NOMO-1 treated with dmso at 0.1 percent for 144 hours (cell line): ENCODE results near the gene MAST4.

Experiments
- DNase-seq: peaks from one replicate; lab custom pipeline; 2025; ENCODE audit not compliant: unreplicated experiment; lab: John Stamatoyannopoulos, UW

Gene MAST4

GRCh38 chr5:67059744-67060490 is 463.7 kb downstream of the MAST4 start:
- DNase-seq = no peak

GRCh38 chr5:67061511-67061910 is 465.3 kb downstream of the MAST4 start:
- no peak for DNase-seq

GRCh38 chr5:67063055-67063454 is 466.9 kb downstream of the MAST4 start:
- no peak for DNase-seq

- no peak for DNase-seq
Measured at GRCh38 chr5:67063791-67064190, 467.6 kb downstream of the MAST4 start.

DNA sequence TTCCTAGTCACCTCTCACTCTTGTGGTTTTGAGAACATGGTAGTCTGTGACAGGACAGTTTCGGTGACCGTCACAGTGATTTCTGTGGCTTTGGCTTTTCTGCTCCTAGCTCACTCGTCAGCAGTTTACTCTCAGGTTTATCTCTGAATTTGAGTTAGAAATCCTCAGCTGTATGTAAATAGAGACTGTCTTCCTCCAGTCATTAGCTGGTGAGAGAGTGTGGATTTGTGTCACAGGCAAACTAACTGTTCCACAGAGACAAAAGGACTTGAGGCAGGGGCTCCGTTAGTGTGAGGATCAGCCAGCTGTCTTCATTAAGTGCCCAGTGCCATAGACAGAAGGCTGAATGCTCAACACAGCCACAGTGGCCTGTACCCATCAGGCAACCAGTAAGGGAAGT is 469.0 kb downstream of the MAST4 start:
- no peak for DNase-seq

DNA sequence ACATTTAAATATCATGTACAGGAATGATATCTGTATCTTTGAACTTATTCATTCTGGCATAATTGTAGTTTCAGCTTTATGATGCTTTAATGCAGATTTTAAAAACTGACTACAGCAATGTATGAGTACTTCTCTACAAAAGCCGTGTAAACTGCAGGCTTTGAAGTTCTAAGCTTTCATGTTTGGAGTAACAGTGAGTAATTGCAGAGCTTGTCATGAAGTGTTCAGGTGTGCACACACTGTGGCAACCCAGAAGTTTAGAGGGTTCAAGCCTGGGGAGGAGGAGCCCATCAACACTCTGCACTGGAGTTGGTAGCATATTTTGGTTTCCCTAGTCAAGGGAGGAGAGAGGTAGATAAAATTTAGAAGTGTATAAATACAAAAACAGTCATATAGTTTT is 469.5 kb downstream of the MAST4 start:
- DNase-seq = no peak

DNA sequence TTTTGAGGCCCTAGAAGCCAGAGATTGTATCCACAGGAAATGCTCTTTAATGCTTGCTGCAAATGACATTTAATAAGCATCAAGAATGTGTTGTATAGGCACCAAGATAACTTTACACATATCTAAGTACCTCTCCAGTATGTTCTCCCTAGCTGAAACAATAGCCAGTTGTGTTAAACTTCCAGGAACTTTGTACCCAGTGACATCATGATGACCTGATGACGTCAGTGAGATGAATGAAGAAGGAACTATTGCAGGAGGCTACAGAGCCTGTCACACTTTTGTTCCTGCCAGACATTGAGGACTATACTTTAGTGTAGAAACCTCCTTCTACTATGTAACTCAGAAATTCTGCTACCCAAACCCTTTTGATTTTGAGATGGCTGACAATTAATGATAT is 470.6 kb downstream of the MAST4 start:
- no peak for DNase-seq

DNA sequence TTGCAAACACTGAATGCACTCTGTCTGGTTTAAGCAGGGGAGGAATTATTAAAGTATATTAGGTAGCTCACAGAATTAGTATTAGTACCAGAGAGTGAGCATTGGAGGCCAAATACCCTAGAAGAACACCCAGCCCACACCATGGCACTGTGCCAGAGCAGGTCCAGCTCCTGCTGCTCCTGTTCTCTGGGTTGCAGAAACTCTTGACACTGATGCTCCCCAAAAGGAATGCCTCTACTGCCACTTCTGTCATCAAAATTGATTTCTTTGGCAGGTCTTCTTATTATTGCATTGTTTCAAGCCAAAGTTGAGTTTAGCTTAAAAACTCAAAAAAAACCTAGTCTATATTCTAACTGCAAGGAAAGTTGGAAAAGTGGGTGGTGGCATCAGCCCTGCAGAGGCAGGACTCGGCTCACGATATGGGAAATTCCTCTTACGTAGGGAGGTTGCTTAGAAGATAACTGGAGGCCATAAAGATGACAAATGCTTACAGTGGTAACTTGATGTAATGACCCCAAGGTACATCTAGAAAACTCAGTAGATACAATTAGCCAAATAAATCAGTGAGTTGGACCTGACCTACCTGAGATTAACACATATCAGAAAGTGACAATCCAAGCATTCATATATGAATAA is 477.0 kb downstream of the MAST4 start:
- DNase-seq = no peak

- no peak for DNase-seq
Measured at GRCh38 chr5:67077296-67077695, 481.1 kb downstream of the MAST4 start.

DNA sequence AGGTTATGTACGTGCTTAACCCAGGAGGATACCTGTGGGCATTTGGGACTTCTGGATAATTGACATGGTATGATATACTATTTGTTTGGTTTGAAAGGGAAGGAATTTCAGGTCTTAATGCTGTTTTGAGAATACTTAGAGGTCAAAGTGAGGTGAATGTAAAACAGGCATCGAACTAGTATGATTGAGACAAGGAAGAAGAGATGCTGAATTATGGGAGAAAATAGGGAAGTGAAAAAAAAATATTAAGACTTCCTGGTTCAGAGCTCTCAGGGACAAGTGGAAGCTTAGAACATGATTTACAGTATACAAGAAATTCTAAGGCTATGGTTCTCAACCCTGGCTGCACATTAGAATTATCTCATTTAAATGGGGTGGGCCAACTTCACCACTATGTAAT is 485.1 kb downstream of the MAST4 start:
- DNase-seq = peak; percentile 33

GRCh38 chr5:67082941-67083340 is 486.7 kb downstream of the MAST4 start:
- no peak for DNase-seq

DNA sequence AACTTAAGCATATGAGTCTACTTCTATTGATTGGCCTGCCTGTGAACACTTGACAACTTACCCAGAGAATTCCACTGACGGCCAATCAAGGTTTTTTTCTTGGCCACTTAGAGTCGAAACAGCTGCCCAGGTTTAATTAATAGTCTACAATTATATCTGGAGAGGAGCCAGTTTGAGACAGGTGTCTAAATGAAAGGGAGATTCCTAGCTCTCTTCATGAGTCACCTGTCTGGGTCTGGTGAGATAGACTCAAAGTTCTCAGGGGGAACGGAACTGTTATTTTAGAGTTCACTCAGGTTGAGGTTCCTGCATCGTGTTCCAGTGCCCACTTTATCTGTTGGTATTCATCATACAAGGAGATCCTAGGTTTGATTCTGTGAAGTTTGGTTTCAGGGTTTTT is 489.4 kb downstream of the MAST4 start:
- no peak for DNase-seq

GRCh38 chr5:67089200-67089725 is 493.1 kb downstream of the MAST4 start:
- DNase-seq = no peak

GRCh38 chr5:67090040-67090439 is 493.8 kb downstream of the MAST4 start:
- no peak for DNase-seq

- no peak for DNase-seq
Measured at GRCh38 chr5:67090593-67090992, 494.4 kb downstream of the MAST4 start.

- no peak for DNase-seq
Measured at GRCh38 chr5:67092535-67092934, 496.3 kb downstream of the MAST4 start.

DNA sequence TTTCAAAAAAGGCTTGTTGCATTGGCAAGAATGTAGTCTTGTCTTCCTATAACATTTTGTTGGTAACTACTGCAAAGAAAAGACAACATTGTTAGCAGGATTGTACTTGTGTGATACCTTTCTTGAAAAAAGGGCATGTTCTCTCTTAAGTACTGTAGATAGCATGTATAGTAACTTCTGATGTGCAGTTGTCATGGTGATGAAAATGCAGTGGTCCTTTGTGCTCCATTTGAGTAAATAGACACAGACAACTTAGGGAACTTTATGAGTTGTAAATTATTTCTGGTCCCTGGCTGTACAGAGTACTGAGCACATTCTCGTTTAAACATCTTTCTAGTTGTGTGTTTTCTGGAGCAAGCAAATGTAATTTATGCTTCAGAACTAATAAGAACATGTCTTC is 497.1 kb downstream of the MAST4 start:
- DNase-seq = no peak

DNA sequence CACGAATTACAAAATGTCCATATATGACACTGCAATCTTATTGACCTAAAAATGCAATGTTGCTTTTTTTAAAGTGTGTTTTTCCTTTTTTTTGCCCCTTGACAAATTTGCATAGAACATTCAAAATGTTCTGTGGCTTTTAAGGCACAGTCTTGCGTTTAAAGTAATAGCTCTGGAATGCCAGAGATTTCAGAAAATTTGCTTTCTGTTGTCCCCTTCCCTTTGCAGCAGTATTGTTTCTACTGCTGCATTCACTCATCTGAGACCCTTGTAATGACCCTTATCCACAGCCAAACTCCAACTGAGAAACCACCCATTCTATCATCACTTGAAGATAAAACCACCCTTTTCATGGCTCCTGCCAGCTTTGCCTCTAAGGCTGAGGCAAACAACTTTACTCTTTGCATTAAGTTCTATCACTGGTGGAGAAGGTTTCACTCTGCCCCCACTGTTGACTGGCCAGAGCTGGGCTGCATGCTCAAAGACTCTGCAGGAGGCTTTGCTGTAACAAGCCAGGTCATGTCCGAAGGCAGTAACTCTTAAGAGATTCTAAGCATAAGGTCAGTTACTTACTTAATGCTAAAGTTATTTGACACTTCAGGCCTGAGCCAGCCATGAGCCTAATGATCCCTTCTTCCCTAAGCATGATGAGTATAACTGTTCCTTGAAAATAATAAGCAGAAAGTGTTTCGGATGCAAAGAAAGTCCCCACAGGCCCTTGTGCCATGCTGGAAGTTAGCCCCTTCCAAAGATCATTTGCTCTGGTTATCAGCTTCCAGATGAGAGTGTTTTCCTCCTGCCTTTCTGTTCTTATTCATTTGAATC is 498.5 kb downstream of the MAST4 start:
- no peak for DNase-seq

- no peak for DNase-seq
Measured at GRCh38 chr5:67095346-67096171, 499.4 kb downstream of the MAST4 start.

GRCh38 chr5:67098656-67099055 is 502.5 kb downstream of the MAST4 start:
- no peak for DNase-seq

- DNase-seq = no peak
Measured at GRCh38 chr5:67100301-67100700, 504.1 kb downstream of the MAST4 start.
